ENCODE results near the gene PCDH9. TPM values are rescaled to one million over a fixed set of nuclear protein-coding genes. Genes with fewer than 3 reads are reported as not detected.

Gene PCDH9
- total RNA-seq, 2 donors from 2014 or later = 0.44 to 1.0 TPM

DNA sequence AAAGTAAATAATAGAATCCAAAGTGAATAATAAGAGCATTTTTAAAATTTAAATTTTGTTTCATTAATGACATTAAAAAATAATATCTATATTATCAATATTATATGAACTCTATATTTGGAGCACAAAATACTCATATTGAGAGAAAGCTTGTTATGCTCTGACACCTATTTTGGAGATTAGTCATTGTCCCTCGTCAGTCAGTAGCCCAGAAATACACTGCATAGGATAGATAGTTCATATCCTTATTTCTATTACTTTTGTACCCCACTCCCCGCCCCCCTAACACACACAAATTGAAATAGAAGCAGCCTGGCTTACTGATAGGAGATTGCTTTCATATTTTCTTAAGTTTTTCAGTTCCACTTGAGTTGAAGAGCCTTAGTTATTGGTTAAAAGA is 652.8 kb downstream of the PCDH9 start:
- intact Hi-C loops (cut with DNase I) = no loop called here

DNA sequence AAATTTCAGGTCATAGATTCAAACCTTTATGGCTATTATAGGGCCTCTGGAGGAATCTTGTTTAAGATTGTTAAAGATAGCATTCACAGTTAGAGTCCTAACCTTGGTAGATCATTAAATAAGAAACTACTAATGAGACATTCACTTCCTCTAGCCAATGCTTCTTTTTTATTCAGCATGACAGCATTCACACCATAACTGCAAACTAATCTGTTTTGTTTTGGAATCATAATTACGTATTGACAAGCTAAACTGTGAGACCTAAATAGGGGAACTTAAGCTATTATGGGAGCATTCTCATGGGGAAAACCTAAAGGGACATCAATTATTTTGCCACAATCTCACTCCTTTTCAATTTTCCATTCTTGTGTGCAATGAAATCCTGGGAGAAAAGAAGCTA is 653.8 kb downstream of the PCDH9 start:
- H3K9ac ChIP-seq (ENCODE audit: low read depth in 2 of 2, low read length in 2 of 2) = no peak overlapping the region
- H3K27ac ChIP-seq = no peak overlapping the region
- TF ChIP-seq, protein P1, sequence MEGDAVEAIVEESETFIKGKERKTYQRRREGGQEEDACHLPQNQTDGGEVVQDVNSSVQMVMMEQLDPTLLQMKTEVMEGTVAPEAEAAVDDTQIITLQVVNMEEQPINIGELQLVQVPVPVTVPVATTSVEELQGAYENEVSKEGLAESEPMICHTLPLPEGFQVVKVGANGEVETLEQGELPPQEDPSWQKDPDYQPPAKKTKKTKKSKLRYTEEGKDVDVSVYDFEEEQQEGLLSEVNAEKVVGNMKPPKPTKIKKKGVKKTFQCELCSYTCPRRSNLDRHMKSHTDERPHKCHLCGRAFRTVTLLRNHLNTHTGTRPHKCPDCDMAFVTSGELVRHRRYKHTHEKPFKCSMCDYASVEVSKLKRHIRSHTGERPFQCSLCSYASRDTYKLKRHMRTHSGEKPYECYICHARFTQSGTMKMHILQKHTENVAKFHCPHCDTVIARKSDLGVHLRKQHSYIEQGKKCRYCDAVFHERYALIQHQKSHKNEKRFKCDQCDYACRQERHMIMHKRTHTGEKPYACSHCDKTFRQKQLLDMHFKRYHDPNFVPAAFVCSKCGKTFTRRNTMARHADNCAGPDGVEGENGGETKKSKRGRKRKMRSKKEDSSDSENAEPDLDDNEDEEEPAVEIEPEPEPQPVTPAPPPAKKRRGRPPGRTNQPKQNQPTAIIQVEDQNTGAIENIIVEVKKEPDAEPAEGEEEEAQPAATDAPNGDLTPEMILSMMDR (IDR thresholded peaks at IDR 0.05) = no peak
- no peaks in the 10 kb centered on the region for H3K27me3 ChIP-seq
- H3K36me3 ChIP-seq = no peaks in the 10 kb centered on the region
- H3K4me1 ChIP-seq = no peaks in the 10 kb centered on the region
- H3K4me3 ChIP-seq = no peak overlapping the region
- no peak for DNase-seq
- intact Hi-C loops (cut with DNase I) = no loop called here
- no peaks in the 10 kb centered on the region for H3K9me3 ChIP-seq

More for the DNA sequence above, 652.8 kb downstream of the PCDH9 start:
- H3K27me3 ChIP-seq = no peaks in the 10 kb centered on the region
- no peaks in the 10 kb centered on the region for H3K4me1 ChIP-seq
- H3K9ac ChIP-seq (ENCODE audit: low read depth in 2 of 2, low read length in 2 of 2) = no peak overlapping the region
- no peak for DNase-seq
- H3K36me3 ChIP-seq = no peaks in the 10 kb centered on the region
- H3K4me3 ChIP-seq = no peak overlapping the region
- TF ChIP-seq, protein P1 (IDR thresholded peaks at IDR 0.05) = no peak
- no peaks in the 10 kb centered on the region for H3K9me3 ChIP-seq
- no peak overlapping the region for H3K27ac ChIP-seq

DNA sequence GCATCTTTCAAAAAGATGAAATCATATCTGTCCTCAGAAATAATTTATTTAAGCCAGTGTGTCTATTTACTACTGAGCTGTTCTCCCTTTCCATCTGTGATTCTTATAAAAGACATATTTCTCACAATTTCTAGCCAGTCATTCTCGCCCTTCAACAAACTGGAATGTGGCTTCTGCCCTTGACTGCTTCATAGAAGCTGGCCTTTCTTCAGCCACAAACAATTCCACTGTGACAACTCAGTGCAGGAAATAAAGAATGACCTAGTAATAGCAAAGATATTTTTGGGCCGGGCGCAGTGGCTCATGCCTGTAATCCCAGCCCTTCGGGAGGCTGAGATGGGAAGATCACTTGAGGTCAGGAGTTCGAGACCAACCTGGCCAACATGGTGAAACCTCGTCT is 655.5 kb downstream of the PCDH9 start:
- no peak overlapping the region for H3K9ac ChIP-seq (ENCODE audit: low read depth in 2 of 2, low read length in 2 of 2)
- TF ChIP-seq, protein P1 (IDR thresholded peaks at IDR 0.05) = no peak

DNA sequence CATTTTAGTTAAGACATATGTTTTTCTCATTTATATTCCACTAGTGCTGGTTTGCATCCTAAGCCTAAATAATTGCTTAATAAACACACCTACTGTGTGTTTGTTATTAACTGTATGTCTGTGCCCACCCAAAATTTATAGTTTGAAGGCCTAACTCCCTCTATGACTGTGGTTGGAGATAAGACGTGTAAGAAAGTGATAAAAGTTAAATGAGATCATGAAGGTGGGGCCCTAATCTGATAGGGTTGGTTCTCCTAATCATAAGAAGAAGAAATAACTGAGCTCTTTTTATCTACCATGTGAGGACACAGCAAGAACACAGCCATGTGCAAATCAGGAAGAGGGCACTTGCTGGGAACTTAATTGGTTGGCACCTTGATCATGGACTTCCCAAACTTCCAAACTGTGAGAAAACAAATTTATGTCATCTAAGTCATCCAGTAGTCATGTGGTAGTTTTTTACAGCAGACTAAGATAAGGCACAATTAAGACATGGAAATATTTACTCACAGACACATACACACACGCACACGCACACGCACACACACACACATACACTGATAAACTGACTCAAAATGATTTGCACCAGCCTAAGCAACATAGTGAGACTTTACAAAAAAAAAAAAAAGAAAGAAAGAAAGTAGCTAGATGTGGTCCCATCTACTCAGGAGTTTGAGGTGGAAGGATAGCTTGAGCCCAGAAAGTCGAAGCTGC is 662.1 kb downstream of the PCDH9 start:
- no peaks in the 10 kb centered on the region for H3K36me3 ChIP-seq
- H3K4me3 ChIP-seq = no peak overlapping the region
- TF ChIP-seq, protein P1 (IDR thresholded peaks at IDR 0.05) = no peak
- intact Hi-C loops (cut with DNase I) = no loop called here
- H3K9me3 ChIP-seq = no peaks in the 10 kb centered on the region
- H3K27ac ChIP-seq = no peak overlapping the region
- no peaks in the 10 kb centered on the region for H3K27me3 ChIP-seq
- H3K4me1 ChIP-seq = no peaks in the 10 kb centered on the region
- DNase-seq = no peak
- H3K9ac ChIP-seq (ENCODE audit: low read depth in 2 of 2, low read length in 2 of 2) = no peak overlapping the region

More for the DNA sequence above, 655.5 kb downstream of the PCDH9 start:
- H3K36me3 ChIP-seq = no peaks in the 10 kb centered on the region
- H3K4me3 ChIP-seq = no peak overlapping the region
- intact Hi-C loops (cut with DNase I) = no loop called here
- no peaks in the 10 kb centered on the region for H3K4me1 ChIP-seq
- H3K9me3 ChIP-seq = no peaks in the 10 kb centered on the region
- no peak overlapping the region for H3K27ac ChIP-seq
- no peak for DNase-seq
- no peaks in the 10 kb centered on the region for H3K27me3 ChIP-seq

DNA sequence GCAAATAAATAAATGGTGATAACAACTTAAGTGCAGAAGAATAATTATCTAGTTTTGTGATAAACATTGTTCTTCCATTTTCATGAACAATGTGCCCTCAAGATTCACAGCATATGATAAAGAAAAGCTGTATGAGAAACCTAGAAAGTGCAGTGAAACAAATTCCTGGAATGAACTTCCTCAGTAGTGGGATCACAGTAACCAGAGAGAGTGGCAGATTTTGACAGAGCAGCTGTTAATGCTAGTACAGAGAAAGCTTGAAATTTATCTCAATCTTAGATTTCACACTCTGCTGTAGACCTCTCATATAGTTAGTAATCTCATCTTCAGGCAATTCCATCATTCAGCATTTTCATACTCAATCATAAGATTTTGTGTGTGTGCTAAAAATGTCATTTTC is 664.9 kb downstream of the PCDH9 start:
- H3K9ac ChIP-seq (ENCODE audit: low read depth in 2 of 2, low read length in 2 of 2) = no peak overlapping the region
- no peaks in the 10 kb centered on the region for H3K36me3 ChIP-seq
- no peak for DNase-seq
- no peaks in the 10 kb centered on the region for H3K27me3 ChIP-seq
- TF ChIP-seq, protein P1 (IDR thresholded peaks at IDR 0.05) = no peak
- no peak overlapping the region for H3K4me3 ChIP-seq
- H3K9me3 ChIP-seq = no peaks in the 10 kb centered on the region
- intact Hi-C loops (cut with DNase I) = no loop called here
- H3K27ac ChIP-seq = no peak overlapping the region
- H3K4me1 ChIP-seq = no peaks in the 10 kb centered on the region
